LoVo (cell line): ENCODE data around the gene STH.
"Not testable (repeated sequence)": the region's sequence is repeated elsewhere in the genome, so short reads cannot be mapped to it uniquely, and the experiment has no call there.

Source experiments
- DNase-seq: peaks from one replicate; pipeline ENCODE4 v3.0.0-alpha.2; 2016; ENCODE audit warnings: low spot score

STH gene, protein sequence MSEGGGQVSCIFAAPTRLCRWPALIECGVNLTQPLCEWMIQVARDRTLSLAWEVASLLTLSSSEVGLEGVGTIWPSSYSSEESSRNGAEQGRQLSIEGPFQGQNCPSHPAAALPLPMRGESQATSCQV

DNA sequence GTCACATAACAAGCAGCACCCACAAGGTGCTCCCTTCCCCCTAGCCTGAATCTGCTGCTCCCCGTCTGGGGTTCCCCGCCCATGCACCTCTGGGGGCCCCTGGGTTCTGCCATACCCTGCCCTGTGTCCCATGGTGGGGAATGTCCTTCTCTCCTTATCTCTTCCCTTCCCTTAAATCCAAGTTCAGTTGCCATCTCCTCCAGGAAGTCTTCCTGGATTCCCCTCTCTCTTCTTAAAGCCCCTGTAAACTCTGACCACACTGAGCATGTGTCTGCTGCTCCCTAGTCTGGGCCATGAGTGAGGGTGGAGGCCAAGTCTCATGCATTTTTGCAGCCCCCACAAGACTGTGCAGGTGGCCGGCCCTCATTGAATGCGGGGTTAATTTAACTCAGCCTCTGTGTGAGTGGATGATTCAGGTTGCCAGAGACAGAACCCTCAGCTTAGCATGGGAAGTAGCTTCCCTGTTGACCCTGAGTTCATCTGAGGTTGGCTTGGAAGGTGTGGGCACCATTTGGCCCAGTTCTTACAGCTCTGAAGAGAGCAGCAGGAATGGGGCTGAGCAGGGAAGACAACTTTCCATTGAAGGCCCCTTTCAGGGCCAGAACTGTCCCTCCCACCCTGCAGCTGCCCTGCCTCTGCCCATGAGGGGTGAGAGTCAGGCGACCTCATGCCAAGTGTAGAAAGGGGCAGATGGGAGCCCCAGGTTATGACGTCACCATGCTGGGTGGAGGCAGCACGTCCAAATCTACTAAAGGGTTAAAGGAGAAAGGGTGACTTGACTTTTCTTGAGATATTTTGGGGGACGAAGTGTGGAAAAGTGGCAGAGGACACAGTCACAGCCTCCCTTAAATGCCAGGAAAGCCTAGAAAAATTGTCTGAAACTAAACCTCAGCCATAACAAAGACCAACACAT, at the start of gene STH:
STH (plus strand) TSS at position 264 of the 913 bp plus-strand sequence; CDS start at position 294, 30 bp downstream.
- no peak for DNase-seq

- no peak for DNase-seq
Measured at GRCh38 chr17:45949755-45950320, 49.2 kb upstream of the STH start.

DNA sequence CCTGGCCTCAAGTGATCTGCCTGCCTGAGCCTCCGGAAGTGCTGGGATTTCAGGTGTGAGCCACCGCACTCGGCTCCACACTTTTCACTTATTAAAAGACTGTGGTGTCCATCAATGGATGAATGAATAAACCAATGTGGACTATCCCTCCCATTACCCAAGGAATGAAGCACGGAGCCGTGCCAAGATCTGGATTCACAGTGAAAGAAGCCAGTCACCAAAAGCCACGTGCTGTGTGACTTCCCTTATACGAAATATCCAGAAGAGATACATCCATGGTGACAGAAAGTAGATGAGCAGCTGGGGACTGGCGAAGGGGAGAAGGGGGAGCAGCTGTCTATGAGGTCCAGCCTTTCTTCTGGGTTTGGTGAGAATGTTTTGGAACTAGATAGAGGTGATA, 48.2 kb upstream of the STH start:
- no peak for DNase-seq

GRCh38 chr17:45951403-45951802, 47.6 kb upstream of the STH start:
- no peak for DNase-seq

DNA sequence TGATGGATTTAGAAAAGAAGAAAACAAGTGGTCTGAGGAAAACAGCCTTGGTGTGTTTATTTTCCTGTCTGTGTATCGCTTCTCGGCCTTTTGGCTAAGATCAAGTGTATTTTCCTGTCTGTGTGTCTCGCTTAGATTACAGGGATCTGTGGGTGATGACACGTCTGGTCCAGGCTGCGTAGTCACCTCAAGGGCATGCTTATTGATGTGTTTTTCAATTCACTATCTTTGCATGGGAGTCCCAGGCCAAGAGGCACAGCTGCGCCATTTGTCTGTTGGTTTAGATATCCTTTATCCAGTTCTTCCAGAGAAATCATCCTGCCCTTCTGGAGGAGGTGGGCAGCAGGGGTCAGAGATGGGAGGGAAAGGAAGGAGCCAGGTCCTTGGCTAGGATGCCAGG, 47.1 kb upstream of the STH start:
- no peak for DNase-seq

- no peak for DNase-seq
Measured at GRCh38 chr17:45952814-45953320, 46.2 kb upstream of the STH start.

- no peak for DNase-seq
Measured at GRCh38 chr17:45953561-45953960, 45.5 kb upstream of the STH start.

- peak; percentile 11 for DNase-seq
Measured at GRCh38 chr17:45954914-45955313, 44.1 kb upstream of the STH start.

DNA sequence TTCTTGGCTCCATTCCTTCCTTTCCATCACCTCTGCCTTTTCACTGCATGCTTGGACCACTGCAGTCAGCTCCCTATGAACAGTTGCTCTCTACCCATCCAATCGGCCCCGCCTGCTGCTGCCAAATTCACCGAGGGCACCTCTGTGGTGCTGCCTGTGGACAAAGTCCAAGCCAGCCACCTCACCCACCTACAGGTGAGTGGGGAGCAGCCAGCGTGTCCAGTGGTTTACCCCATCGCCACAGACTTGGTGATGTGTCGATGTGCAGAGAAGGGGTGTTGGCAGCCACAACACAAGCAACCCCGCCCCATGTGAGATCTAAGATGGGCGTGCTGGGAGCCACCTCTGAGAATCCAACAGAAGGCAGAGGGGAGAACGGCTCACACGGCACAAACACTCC, 43.7 kb upstream of the STH start:
- no peak for DNase-seq

- DNase-seq, result no peak
Measured at GRCh38 chr17:45956090-45956489, 43.0 kb upstream of the STH start.

- DNase-seq, result not testable (repeated sequence)
Measured at GRCh38 chr17:45956746-45957145, 42.3 kb upstream of the STH start.

- no peak for DNase-seq
Measured at GRCh38 chr17:45958307-45958706, 40.7 kb upstream of the STH start.

- no peak for DNase-seq
Measured at GRCh38 chr17:45958994-45959665, 39.9 kb upstream of the STH start.

DNA sequence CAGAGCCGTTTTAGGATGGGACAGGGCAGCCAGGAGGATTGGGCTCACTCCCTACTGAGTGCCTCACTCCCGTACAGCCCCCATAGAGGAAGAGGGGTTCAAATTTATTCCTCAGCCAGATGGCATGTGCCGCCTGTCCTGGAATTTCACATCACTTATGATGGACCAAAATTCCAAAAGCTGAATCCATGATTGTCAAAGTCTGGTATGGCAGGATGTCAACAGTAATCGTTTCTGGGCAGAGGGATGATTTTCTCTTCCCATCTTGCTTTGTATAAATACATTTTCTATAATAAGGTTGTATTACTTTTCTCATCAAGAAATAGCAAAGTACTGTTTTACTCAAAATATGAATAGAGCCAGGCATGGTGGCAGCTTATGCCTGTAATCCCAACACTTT, 38.7 kb upstream of the STH start:
- no peak for DNase-seq

GRCh38 chr17:45961206-45961605, 37.8 kb upstream of the STH start:
- DNase-seq, result no peak

DNA sequence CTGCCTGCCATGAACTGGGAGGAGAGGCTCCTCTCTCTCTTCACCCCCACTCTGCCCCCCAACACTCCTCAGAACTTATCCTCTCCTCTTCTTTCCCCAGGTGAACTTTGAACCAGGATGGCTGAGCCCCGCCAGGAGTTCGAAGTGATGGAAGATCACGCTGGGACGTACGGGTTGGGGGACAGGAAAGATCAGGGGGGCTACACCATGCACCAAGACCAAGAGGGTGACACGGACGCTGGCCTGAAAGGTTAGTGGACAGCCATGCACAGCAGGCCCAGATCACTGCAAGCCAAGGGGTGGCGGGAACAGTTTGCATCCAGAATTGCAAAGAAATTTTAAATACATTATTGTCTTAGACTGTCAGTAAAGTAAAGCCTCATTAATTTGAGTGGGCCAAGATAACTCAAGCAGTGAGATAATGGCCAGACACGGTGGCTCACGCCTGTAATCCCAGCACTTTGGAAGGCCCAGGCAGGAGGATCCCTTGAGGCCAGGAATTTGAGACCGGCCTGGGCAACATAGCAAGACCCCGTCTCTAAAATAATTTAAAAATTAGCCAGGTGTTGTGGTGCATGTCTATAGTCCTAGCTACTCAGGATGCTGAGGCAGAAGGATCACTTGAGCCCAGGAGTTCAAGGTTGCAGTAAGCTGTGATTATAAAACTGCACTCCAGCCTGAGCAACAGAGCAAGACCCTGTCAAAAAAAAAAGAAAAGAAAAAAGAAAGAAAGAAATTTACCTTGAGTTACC, 36.7 kb upstream of the STH start:
- DNase-seq, result no peak

- DNase-seq, result no peak
Measured at GRCh38 chr17:45963283-45963682, 35.8 kb upstream of the STH start.

- DNase-seq, result no peak
Measured at GRCh38 chr17:45963889-45964288, 35.2 kb upstream of the STH start.

DNA sequence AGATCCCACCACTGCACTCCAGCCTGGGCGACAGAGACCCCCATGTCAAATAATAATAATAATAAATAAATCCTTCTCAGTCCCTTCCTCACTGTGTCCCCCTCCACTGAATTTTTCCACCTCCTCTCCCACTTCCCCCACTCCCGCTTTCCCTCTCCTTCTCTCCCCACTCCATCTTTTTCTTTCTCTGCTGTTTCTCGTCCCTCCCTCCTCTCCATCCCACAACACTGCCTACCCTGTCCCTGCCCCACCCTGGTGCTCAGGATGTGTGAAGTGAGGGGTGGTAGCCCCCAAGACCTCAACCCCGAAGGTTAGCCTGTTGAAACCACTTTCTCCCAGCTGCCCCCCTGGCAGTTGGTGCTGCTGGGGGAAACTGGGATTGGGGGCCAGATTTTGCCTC, 34.4 kb upstream of the STH start:
- no peak for DNase-seq

DNA sequence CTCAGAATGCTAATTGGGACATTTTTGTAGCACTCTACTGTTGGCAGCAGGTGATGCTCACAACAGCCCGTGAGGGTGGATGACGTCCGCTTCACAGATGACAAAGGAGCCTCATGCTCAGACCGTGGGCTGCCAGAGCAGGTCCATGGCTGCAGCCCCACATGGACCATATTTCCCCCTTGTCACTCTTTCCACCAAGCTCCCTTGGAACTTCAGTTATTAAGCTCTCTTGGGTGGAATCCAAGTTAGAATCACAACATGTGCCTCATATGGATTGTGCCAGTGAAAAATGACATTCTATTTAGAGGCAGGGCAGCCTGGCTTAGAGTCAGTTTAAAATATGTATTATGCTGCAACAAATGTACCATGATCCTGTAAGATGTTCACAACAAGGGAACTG, 33.2 kb upstream of the STH start:
- DNase-seq, result no peak

- no peak for DNase-seq
Measured at GRCh38 chr17:45966606-45967280, 32.3 kb upstream of the STH start.
